Duodenal mucosa (tissue), 2 donors: ENCODE data around the gene PHKG2.
A peak's percentile ranks its signal among the peaks of the same experiment; 100 is the strongest.

ENCODE experiments used
- H3K27ac ChIP-seq: one replicate; pipeline ENCODE4 v1.7.0; 2013; ENCODE audit warnings: low read depth, low read length
- H3K27me3 ChIP-seq, 2 donors: one replicate each; pipeline ENCODE4 v1.7.0; 2013; ENCODE audit warnings: low read length in 2 of 2, control low read depth in 1 of 2; ENCODE audit not compliant: insufficient read depth in 2 of 2, control insufficient read depth in 1 of 2
- H3K36me3 ChIP-seq, 2 donors: one replicate each; pipeline ENCODE4 v1.7.0; 2013; ENCODE audit warnings: low read length in 2 of 2, control low read depth in 1 of 2; ENCODE audit not compliant: insufficient read depth in 2 of 2, control insufficient read depth in 1 of 2
- H3K4me1 ChIP-seq, 2 donors: one replicate each; pipeline ENCODE4 v1.7.0; 2013; ENCODE audit warnings: low read length in 2 of 2, control low read depth in 1 of 2; ENCODE audit not compliant: insufficient read depth in 2 of 2, control insufficient read depth in 1 of 2
- H3K4me3 ChIP-seq, 2 donors: one replicate each; pipeline ENCODE4 v1.7.0; 2013; ENCODE audit warnings: low read length in 2 of 2, low read depth in 1 of 2
- H3K9ac ChIP-seq, 2 donors: one replicate each; pipeline ENCODE4 v1.7.0; 2013; ENCODE audit warnings: low read length in 2 of 2, low read depth in 1 of 2
- H3K9me3 ChIP-seq, 2 donors: one replicate each; pipeline ENCODE4 v1.7.0; 2013; ENCODE audit warnings: low read length in 2 of 2, control low read depth in 1 of 2; ENCODE audit not compliant: control insufficient read depth in 1 of 2

Gene PHKG2

DNA sequence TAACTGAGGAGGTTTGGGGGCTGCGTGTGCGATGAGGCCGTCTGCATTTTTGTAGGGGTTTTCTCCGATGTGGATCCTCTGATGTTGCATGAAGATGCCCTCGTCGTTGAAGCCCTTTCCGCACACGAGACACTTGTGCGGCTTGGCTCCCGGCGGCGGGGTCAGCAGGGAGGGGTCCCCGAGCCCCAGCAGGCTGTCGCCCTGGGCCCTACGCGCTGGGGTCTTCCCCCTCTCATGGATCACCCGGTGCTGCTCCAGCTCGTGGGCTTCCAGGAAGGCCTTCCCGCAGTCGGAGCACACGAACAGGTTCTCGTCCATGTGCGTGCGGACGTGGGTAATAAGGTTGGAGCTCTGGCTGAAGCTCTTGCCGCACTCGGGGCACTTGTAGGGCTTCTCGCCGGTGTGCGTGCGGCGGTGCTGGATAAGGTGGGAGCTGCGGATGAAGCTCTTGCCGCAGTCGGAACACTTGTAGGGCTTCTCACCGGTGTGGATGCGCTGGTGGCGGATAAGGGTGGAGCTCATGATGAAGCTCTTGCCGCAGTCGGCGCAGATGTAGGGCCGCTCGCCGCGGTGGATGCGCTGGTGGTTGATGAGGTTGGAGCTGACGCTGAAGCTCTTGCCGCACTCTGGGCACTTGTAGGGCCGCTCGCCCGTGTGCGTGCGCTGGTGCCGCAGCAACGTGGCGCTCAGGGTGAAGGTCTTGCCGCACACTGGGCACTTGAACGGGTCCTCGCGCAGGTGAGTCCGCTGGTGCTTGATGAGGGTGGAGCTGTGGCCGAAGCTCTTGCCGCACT lies 34.5 kb downstream of the PHKG2 start:
- Histone ChIP-seq H3K4me3 (no peak overlapping the region), H3K27ac (no peak overlapping the region)

DNA sequence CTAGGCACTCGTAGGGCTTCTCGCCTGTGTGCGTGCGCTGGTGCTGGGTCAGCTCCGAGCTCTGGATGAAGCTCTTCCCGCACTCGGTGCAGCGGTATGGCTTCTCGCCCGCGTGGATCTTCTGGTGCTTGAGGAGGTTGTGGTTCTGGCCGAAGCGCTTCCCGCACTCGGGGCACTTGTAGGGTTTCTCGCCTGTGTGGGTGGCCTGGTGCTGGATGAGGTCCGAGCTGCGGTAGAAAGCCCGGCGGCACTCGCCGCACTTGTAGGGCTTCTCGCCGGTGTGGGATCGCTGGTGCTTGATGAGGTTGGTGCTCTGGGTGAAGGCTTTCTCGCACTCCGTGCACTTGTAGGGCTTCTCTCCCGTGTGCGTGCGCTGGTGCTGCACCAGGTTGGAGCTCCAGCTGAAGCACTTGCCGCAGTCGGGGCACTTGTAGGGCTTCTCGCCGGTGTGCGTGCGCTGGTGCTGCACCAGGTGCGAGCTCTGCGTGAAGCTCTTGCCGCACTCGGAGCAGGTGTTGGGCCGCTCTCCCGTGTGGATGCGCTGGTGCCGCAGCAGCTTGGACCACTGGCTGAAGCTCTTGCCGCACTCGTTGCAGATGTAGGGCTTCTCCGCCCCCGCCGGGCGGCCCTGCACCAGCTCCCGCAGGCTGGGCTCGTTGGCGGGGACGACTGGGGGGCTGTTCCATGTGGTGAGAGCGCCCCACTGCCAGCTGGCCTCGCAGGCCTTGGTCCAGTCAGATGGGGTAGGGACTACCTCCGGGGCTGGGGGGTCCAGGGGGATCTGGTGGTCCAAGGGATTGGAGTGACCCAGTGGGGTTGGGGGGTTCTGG lies 35.3 kb downstream of the PHKG2 start:
- H3K4me1 ChIP-seq, result peaks cover 11 to 17% of the 10 kb centered on the region in 2 donors
- no peaks in the 10 kb centered on the region for H3K9me3 ChIP-seq
- no peak overlapping the region for H3K27ac ChIP-seq

More for the DNA sequence above, 34.5 kb downstream of the PHKG2 start:
- H3K4me1 ChIP-seq, result peaks cover 8 to 12% of the 10 kb centered on the region in 2 donors
- no peaks in the 10 kb centered on the region for H3K27me3 ChIP-seq
- H3K9me3 ChIP-seq, result no peaks in the 10 kb centered on the region
- peaks cover 5 to 25% of the 10 kb centered on the region in 2 donors for H3K36me3 ChIP-seq
- H3K9ac ChIP-seq, result no peak overlapping the region

DNA sequence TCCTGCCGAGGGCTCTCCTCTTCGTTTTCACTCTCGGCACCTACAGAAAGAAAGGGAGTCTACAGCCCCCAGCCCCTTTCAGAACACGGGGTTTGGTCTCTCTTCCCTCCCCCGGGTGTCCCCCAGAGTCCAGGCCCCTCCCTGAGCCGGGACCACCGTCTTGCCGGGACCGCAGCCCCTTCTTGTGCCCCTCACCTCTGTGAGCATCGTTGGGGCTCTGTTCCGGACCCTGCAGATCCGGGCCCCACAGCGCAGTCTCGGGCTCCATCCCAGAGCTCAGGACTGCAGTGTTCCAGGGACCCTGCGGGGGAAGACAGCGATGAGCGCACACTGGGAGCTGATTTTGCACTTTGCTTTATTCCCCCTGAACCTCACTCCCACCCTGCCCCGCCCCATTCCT lies 36.0 kb downstream of the PHKG2 start:
- H3K36me3 ChIP-seq, result peaks cover 5 to 25% of the 10 kb centered on the region in 2 donors
- peaks cover 11 to 17% of the 10 kb centered on the region in 2 donors for H3K4me1 ChIP-seq
- H3K9ac ChIP-seq, result no peak overlapping the region
- H3K4me3 ChIP-seq, result no peak overlapping the region
- H3K27ac ChIP-seq, result no peak overlapping the region
- no peaks in the 10 kb centered on the region for H3K9me3 ChIP-seq
- H3K27me3 ChIP-seq, result no peaks in the 10 kb centered on the region

More for the DNA sequence above, 35.3 kb downstream of the PHKG2 start:
- Histone ChIP-seq H3K9ac (no peak overlapping the region), H3K36me3 (peaks cover 5 to 25% of the 10 kb centered on the region in 2 donors), H3K27me3 (no peaks in the 10 kb centered on the region), H3K4me3 (no peak overlapping the region)

DNA sequence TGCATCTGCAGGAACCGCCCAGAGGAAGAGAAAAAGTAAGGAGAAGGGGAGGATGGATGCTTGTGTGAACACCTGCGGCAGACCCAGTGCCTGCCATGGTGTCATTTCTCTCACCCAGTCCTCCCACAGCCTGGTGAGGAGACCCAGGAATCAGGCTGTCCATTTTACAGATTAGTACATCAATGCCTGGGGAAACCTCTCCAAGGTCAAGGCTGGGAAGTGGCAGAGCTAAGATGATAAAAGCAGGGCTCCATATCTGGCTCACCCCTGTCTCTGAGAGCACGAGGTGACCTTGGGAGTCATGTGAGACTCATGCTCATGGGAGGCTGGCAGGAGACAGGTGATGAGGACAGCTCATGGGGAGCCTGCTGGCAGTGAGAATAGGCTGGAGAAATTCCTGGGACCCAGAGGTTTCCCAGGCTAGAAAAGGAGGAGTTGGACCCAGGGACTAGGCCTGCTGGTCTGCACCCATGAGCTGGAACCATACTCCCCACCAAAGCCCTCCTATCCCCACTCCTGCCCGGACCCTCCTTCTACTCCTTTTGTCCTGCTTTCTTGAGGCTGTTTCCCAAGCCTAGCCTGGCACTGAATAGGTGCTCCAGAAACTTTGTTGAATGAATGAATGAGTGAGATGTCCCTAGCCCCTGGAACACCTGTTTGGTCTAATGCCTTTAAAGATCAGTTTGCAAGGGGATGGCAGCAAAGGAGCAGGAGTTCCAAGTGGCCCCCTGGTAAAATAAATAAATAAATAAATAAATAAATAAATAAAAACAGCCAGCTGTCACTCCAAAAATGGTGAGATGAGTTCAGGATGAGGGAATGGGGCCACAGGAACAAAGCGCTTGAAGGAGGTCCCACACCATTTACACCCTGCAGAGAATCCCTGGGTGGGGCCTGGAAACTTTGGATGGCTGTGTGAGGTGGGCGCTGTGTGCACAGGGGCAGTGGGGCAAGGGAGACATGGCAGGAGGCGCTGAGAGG lies 37.2 kb downstream of the PHKG2 start:
- Histone ChIP-seq H3K9ac (peak overlapping the region in 1 of 2 donors; percentile 59), H3K36me3 (peaks cover 5 to 20% of the 10 kb centered on the region in 2 donors), H3K27me3 (no peaks in the 10 kb centered on the region), H3K4me1 (peaks cover 11 to 17% of the 10 kb centered on the region in 2 donors), H3K27ac (no peak overlapping the region), H3K9me3 (no peaks in the 10 kb centered on the region), H3K4me3 (peak overlapping the region; percentile 78 to 91)

DNA sequence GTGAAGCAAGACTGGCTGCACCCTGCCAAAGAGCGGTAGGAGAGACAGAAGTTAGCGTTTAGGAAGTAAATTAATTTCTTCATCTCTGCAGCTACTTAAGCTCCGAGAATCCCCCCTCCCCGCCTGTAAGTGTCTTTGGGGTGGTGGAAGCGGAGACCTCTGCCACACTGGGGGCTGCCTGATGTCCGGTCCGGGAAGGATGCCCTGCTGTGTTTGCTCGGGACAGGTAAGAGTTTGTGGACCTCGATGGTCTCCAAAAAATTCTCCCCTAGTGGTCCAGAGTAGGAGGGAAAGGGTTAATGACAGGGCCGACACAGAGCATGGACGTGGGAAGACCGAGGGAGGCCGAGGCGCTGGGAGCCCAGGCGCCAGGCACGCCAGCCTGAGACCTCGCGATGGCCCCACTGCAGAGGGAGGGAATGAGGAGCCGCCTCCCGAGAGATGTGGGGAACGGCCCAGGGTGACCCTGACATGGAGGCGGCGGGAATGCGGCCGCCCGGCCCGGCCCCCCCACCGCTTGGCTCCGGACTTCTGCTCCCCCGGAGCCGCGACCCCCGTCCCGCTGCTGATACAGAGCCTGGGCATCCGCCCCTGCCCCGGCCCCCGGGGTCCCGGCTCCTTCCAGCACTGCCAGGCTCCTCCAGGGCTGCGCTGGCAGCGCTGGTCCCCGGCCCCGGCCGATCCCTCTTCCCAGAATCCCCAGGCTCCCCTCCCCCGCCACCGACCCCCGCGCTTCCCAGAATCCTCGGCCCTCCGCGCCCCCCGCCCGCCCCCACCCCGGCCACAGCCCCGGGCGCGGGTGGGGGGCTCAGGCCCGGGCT lies 38.1 kb downstream of the PHKG2 start:
- Histone ChIP-seq H3K9ac (peak overlapping the region in 1 of 2 donors; percentile 80), H3K36me3 (peaks cover 5 to 19% of the 10 kb centered on the region in 2 donors), H3K9me3 (no peaks in the 10 kb centered on the region), H3K4me3 (peak overlapping the region; percentile 88 to 91), H3K4me1 (peaks cover 11 to 17% of the 10 kb centered on the region in 2 donors), H3K27ac (no peak overlapping the region), H3K27me3 (no peaks in the 10 kb centered on the region)

DNA sequence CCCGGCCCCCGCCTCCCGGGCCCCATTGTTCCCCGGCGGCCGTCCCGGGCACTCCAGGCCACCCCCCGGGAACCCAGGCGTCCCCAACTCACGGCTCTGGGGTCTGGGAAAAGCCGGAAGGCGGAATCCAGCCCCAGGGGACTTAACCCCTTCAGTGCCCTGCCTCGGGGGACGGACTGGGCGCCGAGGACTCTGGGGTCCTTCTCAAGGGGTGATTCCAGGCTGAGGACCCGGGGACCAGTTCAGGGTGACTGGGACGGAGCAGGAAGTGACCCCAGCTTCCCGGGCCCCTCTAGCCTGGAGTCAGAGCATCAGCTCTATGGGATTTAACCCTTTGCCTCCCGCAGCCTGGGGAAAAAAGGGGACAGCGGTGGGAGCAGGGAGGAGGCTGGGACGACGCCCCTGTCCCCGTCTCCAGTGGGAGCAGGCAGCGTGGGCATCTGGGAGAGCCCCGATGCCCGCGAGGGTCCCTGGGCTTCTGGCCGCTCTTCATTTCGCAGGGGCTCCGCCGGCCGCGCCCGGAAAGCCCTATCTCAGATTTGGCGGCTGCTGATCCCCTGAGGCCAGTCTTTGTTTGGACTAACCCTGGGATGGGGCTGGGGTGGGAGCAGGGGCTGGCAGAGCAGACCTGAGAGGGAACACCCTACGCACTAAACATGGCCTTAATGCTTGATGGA lies 38.8 kb downstream of the PHKG2 start, which contains the start of gene ZNF629:
Gene ZNF629, minus strand, starts transcription at position 270 of the 677 bp plus-strand sequence. CDS start 2,723 bp downstream, outside the sequence.
- H3K27me3 ChIP-seq, result no peaks in the 10 kb centered on the region
- H3K4me3 ChIP-seq, result peak within 1 kb of the TSS; percentile 88 to 91
- peak within 1 kb of the TSS; percentile 80 to 90 for H3K9ac ChIP-seq
- peaks cover 5 to 15% of the 10 kb centered on the region in 2 donors for H3K36me3 ChIP-seq
- H3K9me3 ChIP-seq, result no peaks in the 10 kb centered on the region
- H3K27ac ChIP-seq, result peak within 1 kb of the TSS; percentile 36
- H3K4me1 ChIP-seq, result peaks cover 11 to 17% of the 10 kb centered on the region in 2 donors

DNA sequence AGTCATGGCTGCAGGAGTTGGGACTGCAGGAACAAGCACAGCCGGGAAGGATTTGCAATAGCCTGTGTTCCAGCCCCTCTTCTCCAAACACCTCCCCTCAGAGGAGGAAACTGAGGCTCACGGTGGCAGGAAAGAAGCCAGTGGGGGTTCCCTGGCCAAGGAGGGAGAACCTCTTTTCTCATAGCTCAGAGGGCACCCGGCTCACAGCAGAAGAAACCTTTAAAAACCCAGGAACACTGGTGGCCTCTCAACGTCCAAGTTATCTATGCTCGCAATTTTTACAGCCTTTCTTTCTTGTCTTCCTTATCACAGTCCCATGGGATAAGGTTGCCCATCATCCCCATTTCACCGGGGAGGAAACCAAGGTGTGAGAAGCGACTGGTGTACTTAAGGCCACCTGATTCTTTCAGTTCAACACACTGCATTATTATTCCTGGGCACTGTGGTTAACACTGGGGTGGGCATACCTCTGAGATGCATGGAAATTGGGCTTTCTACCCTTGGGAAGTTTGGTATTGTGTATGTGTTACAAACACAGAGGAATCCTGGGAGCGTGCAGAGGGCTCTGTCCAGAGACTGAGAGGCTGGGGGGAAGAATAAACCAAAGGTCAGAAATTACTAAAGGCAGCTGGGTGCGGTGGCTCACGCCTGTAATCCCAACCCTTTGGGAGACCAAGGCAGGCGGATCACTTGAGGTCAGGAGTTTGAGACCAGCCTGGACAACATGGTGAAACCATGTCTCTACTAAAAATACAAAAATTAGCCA lies 39.6 kb downstream of the PHKG2 start:
- Histone ChIP-seq H3K4me3 (peak overlapping the region; percentile 88 to 91), H3K27me3 (no peaks in the 10 kb centered on the region), H3K27ac (peak overlapping the region; percentile 36), H3K9me3 (no peaks in the 10 kb centered on the region), H3K9ac (peak overlapping the region; percentile 80 to 90), H3K36me3 (peaks cover 5 to 10% of the 10 kb centered on the region in 2 donors), H3K4me1 (peaks cover 11 to 17% of the 10 kb centered on the region in 2 donors)

DNA sequence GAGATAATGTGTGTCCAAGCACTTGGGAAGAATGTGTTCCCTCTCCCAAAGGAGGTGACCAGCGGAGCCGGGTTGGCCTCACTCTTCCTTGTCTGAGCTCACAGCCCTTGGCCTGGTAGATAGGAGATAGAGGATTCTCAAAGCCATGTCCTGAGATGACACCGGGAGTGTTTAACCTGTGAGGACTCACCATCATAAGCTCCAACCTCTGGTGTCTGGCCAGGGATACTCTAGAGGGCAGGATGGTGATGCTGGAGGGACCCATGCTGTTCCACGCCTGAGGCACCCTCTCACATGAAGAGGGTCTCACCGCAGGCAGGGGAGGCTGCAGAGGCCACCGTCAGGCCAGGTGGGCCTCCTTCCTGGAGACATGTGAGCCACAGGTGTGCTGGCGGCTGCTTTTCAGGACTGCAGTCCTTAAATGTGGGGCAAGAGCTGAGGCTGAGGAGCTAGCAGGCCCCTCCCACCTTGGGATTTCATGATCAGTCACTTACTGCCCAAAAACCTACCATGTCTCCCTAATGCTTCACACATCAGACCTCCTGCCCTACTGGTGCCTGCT lies 45.4 kb downstream of the PHKG2 start:
- Histone ChIP-seq H3K27ac (no peak overlapping the region), H3K4me3 (no peak overlapping the region), H3K4me1 (no peaks in the 10 kb centered on the region), H3K9ac (no peak overlapping the region), H3K9me3 (no peaks in the 10 kb centered on the region), H3K27me3 (no peaks in the 10 kb centered on the region), H3K36me3 (no peaks in the 10 kb centered on the region)
